ENCODE data around the gene FBXO8.

FBXO8 gene

DNA sequence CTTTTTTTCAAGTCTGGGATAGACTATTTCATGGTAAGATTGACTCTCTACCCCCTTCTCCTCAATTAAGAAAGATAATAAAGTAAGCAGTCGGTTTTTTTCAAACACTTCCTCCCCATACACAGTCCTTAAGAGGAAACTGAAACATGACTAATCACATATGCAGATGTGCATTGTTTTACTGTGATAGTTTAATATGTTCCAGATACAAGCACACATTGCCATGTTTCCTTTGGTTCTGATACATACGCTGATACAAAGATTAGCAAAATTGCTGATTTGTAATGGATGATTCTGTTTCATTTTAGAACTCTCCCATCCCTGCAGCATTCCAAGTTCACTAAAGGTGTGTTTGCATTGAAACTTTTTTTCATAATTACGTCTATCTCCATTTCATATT is 76.1 kb downstream of the FBXO8 start:
- no peak for DNase-seq (ENCODE audit: low spot score)

DNA sequence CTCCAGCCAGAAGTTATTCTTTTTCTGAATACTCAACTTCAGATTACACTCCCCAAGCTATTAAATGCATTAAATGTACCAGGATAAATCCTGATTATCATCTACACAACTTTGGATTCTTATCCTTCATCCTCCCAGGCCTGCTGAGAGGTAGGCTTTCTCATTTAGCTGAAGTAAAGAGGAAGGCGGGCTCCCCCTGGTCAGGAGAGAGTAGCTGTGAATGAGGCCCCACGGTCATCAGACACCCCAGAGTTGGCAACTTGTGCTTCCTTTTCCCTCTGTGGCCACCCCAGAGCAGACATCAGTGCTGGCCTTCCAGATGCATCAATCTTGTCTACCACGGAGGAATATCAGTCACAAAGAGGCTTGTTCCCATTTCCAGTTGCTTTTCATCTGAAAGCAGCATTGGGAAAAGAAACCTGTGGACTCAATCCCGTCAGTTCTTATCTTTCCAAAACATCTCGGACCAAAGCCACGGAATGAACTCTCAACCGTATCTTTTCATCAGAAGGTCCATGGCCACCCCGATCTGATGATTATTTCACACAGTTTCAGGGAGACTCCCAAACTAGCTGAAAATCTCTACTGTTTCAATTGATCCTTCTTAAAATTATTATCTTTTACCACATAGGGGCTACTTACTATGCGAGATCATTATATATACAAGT is 79.2 kb downstream of the FBXO8 start:
- no peak for DNase-seq (ENCODE audit: low spot score)

DNA sequence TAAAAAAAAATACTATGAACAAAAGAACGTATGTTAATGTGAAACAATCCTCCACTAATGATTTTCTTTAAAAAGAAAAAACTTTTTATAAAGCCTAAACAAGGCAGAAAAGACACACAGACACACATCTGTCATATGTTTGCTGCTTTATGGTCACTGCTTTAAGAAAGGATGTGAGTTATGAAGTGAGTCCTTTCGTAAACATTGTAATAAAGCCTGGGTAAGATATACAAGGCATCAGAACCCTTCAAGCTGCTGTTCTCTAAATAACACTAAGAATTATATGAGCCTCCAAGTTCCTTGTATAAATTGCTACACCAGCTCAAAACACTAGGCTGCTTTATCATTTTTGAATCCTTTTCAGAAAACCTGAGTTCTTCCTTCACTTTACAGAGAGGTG is 81.6 kb downstream of the FBXO8 start:
- DNase-seq (ENCODE audit: low spot score): no peak

DNA sequence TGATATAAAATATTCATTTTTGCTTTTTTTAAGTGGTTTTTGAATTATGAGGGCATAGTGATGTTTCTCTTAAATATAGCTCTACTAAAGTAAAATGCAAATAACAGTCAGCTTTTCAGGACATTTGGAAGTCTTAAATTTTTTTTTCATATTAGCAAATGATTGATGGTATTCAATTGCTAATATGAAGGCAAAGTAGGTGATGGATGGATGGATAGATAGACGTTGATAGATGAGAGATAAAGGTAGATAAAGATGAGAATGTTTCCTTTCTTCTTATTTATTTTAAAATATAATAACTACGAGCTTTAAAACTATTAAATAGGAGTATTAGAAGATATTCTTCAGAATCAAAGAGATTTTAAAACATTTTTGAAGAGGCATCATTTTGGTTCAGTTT is 83.7 kb downstream of the FBXO8 start:
- no peak for DNase-seq (ENCODE audit: low spot score)

DNA sequence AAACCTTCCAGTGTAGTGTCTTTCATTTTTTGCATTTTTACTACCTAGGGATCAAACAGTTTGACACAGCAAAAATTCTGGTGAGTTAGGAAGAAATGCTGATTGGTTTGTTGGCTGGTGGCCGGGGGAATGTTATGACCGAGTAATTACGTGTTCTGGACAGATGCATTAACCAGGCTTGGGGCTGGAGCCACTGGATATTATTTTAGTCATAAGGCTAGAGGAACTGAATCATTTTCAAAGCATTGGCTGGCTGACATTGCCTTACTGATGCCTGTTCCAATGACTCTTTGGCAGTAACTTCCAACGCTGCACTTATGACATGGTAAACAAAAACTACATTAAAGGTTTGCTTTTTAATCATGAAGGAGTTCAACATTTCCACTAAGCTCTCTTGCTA is 84.6 kb downstream of the FBXO8 start:
- DNase-seq (ENCODE audit: low spot score): no peak

DNA sequence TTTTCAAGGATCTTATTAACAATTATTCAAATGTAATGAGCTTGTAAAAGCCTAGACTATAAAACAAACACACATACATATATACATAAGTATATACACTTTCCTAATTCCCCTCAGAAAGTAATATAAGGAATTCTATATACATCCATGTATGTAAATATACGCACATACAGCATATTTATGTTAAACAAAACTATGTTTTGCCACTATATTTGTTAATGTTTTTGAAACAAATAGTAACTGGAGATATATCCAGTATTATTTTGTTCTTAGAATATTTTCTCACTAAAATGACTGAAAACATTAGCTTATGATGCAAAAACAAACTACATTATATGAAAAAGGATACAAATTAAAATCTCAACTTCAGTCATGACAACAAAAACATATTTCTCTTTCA is 85.1 kb downstream of the FBXO8 start:
- no peak for DNase-seq (ENCODE audit: low spot score)

DNA sequence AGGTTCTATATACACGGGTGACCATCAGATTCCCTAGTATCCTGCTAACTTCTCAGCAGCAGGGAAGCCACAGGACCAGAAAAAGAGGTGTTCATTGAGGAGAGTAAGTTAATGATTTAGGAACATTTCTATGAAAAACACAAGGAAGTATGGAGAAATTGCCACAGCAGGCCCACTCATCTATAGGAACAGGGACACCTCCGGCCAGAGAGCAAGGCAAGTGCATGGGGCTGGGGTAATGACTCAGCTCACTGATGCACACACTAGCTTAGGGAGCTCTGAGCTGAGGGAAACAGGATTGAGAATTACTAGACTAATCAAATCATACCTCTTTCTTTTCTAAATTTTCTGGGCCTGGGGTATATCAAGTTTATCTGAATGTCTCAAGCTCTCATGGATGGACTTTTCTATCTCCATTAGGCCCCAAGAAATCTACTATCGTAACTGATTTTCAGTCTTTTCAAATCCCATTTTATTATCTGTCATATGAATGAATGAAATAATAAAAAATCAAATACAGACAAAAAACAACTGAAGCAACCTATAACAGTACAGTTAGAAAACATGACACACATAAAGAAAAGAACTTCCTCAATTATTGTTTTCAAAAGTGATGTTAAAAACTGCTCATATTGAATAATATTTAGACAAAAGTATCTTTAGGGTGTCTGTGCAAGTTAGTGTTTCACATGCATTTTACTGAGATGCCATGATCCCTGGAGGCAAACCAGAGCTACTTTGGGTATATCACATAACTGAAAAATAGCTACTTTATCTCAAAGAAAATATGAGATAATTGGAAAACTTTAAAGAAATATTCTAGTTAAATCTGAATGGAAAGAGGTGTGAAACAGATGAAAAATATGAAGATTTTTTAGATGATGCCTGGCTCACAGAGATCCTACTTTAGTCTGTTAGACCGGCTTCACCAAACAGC is 89.8 kb downstream of the FBXO8 start:
- DNase-seq (ENCODE audit: low spot score): no peak

DNA sequence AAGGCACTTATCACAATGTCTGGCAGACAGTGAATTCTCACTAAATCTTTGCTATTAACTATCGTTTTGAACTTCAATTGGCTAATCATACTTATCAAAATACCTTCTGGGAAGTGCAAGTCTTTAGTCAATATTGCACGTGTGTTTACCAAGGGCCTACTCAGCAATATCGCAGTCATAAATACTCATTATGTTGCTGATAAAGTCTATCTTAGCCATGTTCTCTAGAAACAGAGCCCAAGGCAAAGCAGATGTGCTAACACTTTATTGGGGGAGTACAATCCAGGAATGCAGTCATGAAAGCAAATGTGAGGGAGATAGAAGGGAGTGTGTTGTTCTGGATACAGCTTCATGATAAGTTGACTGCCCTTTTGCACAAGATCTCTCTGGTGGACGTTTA is 90.5 kb downstream of the FBXO8 start:
- DNase-seq (ENCODE audit: low spot score): no peak

DNA sequence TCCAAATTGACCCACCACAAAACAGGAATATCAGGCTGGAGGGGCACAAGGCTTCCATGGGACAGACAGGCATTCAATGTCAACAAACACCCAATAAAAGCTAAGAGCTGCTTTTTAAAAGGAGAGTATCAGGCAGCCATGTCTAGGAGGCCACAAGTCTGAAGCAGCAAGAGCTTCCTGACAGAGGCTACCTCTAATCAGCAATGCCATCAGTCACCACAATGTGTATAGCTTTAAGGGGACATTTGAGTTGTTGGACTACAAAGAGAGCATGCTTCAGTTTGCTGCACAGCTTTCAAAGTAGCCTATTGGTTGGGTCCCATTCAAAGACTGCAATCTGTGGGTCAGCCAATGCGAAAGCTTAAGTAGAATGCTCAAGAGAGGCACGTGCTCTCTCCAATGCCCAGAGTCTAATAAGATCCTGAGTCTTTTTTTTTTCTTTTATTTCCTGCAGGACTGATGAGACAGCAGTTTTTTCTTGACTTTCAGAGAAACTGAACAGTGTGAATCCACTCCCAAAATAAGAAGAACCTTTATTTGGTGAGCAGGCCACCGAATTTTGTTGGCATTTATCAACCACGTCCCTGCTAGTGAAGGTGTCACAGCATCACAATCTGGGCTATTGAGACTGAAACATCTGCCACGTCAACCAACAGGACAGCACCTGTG is 92.5 kb downstream of the FBXO8 start:
- no peak for DNase-seq (ENCODE audit: low spot score)

DNA sequence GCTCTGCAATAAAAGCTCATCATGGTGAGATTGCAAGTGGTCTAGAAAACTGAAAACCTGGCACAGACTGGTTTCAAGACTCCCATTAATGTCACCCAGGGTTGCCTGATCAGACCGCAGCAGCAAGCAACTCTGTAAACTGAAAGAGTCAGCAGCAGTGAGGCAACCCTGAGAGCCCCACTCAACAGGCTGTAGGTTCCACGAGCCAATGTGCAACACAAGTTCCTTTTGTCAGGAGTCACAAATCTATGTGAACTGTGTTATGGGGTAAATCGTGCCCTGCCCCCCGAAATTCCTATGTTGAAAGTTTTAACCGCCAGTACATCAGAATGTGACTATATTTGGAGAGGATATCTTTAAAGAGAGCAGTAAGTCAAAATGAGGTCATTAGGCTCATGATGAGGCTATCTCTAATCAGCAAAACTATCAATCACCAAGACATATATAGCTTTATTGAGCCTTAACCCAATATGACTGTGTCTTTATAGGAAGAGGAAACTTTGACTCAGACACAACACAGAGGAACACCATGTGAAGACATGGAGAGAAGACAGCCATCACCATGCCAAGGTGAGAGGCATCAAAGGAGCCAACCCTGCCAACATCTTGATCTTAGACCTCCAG is 94.0 kb downstream of the FBXO8 start:
- no peak for DNase-seq (ENCODE audit: low spot score)

All from cerebellar cortex (tissue), 1 donor.